H1 (cell line): Measurements from ENCODE around the gene GOLGB1. TPM values are rescaled to one million over a fixed set of nuclear protein-coding genes. Genes with fewer than 3 reads are reported as not detected.

Experiments used
- ASH2L ChIP-seq: fragments of 200-600, 300-600 bp; sonication (generic); IDR thresholded peaks from one replicate; pipeline ENCODE4 v1.7.1; 2017; ENCODE audit warnings: low read length
- CBX5 ChIP-seq: fragments of 300-800, 300-1000 bp; sonication (generic); IDR thresholded peaks from 2 replicates; pipeline ENCODE4 v1.7.1; 2016; ENCODE audit warnings: antibody characterized with exemption, low read length, low read depth
- CBX8 ChIP-seq: fragments of 300-800, 300-1000 bp; sonication (generic); IDR thresholded peaks from 2 replicates; pipeline ENCODE4 v1.7.1; 2016; ENCODE audit warnings: low read depth, low read length, borderline replicate concordance
- CHD1 ChIP-seq: IDR thresholded peaks from 2 replicates; pipeline ENCODE4 v1.6.1; 2012; ENCODE audit warnings: low read depth, low read length, improper control_type of control experiment
- CTBP2 ChIP-seq: IDR thresholded peaks from 2 replicates; pipeline ENCODE4 v1.7.0; 2011; ENCODE audit warnings: borderline replicate concordance, mild to moderate bottlenecking, moderate library complexity, mixed read lengths, low read length; ENCODE audit not compliant: insufficient read depth, insufficient read length
- EP300 ChIP-seq, 2 experiments: IDR thresholded peaks; 1 replicate in 1 of 2; 2 replicates in 1 of 2; pipeline ENCODE4 v1.6.1; 2011 to 2012; ENCODE audit warnings: low read depth in 2 of 2, low read length in 2 of 2, mild to moderate bottlenecking in 2 of 2, borderline replicate concordance in 1 of 2, inconsistent platforms in 1 of 2, moderate library complexity in 1 of 2
- FOSL1 ChIP-seq: IDR thresholded peaks from 2 replicates; pipeline ENCODE4 v1.6.1; 2011; ENCODE audit warnings: mild to moderate bottlenecking, low read depth, low read length, moderate library complexity; ENCODE audit not compliant: insufficient read depth
- GABPA ChIP-seq: IDR thresholded peaks from 2 replicates; pipeline ENCODE4 v1.6.1; 2011; ENCODE audit warnings: mild to moderate bottlenecking, low read length, moderate library complexity, borderline replicate concordance; ENCODE audit not compliant: insufficient read depth
- KDM1A ChIP-seq: fragments of 200-600, 300-600 bp; sonication (generic); IDR thresholded peaks from 2 replicates; pipeline ENCODE4 v1.7.1; 2016; ENCODE audit warnings: mild to moderate bottlenecking, low read length, borderline replicate concordance
- KDM5A ChIP-seq: fragments of 200-600 bp; IDR thresholded peaks from 2 replicates; pipeline ENCODE4 v1.7.1; 2012; ENCODE audit warnings: mild to moderate bottlenecking, low read length, inconsistent platforms, mixed read lengths
- PHF8 ChIP-seq: fragments of 200-600 bp; sonication (generic); conservative IDR thresholded peaks from 2 replicates; pipeline ENCODE4 v1.7.1; 2012; ENCODE audit warnings: low read depth, mild to moderate bottlenecking, inconsistent platforms, low read length, moderate library complexity
- POLR2A ChIP-seq, 2 experiments: IDR thresholded peaks; 1 replicate in 1 of 2; 2 replicates in 1 of 2; pipeline ENCODE4 v1.6.1; 2011; ENCODE audit warnings: low read depth in 2 of 2, low read length in 2 of 2, mild to moderate bottlenecking in 2 of 2; ENCODE audit errors: control extremely low read depth in 1 of 2
- RBBP5 ChIP-seq: IDR thresholded peaks from 2 replicates; pipeline ENCODE4 v1.7.1; 2012; ENCODE audit warnings: low read depth, mild to moderate bottlenecking, inconsistent platforms, low read length, moderate library complexity, borderline replicate concordance
- RNF2 ChIP-seq: fragments of 200-900, 300-1000 bp; sonication (generic); IDR thresholded peaks from 2 replicates; pipeline ENCODE4 v1.7.1; 2016; ENCODE audit warnings: borderline replicate concordance, low read depth, mild to moderate bottlenecking, antibody characterized with exemption, low read length; ENCODE audit not compliant: poor library complexity, severe bottlenecking; ENCODE audit errors: missing control alignments
- RXRA ChIP-seq: IDR thresholded peaks from 2 replicates; pipeline ENCODE4 v1.6.1; 2011; ENCODE audit warnings: low read depth, mild to moderate bottlenecking, low read length, moderate library complexity; ENCODE audit not compliant: insufficient read depth
- SIN3A ChIP-seq, 2 experiments: IDR thresholded peaks in 1 of 2; conservative IDR thresholded peaks in 1 of 2; 2 replicates each; pipeline ENCODE4 v1.6.1; 2011 to 2012; ENCODE audit warnings: low read length in 2 of 2, improper control_type of control experiment in 1 of 2, low read depth in 1 of 2, mild to moderate bottlenecking in 1 of 2
- SIX5 ChIP-seq: IDR thresholded peaks from 2 replicates; pipeline ENCODE4 v1.6.1; 2011; ENCODE audit warnings: mild to moderate bottlenecking, low read depth, low read length
- SP2 ChIP-seq: IDR thresholded peaks from 2 replicates; pipeline ENCODE4 v1.6.1; 2012; ENCODE audit warnings: mild to moderate bottlenecking, low read length, inconsistent platforms
- TAF1 ChIP-seq: IDR thresholded peaks from 2 replicates; pipeline ENCODE4 v1.6.1; 2011; ENCODE audit warnings: mild to moderate bottlenecking, low read depth, low read length
- TBP ChIP-seq: IDR thresholded peaks from 2 replicates; pipeline ENCODE4 v1.6.1; 2011; ENCODE audit warnings: low read depth, low read length, improper control_type of control experiment
- YY1 ChIP-seq: IDR thresholded peaks from 2 replicates; pipeline ENCODE4 v1.6.1; 2011; ENCODE audit warnings: low read depth, mild to moderate bottlenecking, low read length
- ZNF274 ChIP-seq: IDR thresholded peaks from 2 replicates; pipeline ENCODE4 v1.7.0; 2012; ENCODE audit warnings: low read length, borderline replicate concordance; ENCODE audit errors: extremely low read depth
- polyA plus RNA-seq, 7 experiments: library from polyadenylated mRNA; depleted of rRNA in 3 of 7; stranded (reverse) in 5 of 7; unstranded in 2 of 7; fragments of >200 nt in 5 of 7; fragments of 200-250 nt in 2 of 7; gene quantifications; 1 replicate in 5 of 7; 2 replicates in 1 of 7; 4 replicates in 1 of 7; pipeline versions ENCODE4 v1.2.1 to v1.2.3, GENCODE V29; 2011 to 2013; ENCODE audit warnings: missing spikeins in 2 of 7, mixed read lengths in 2 of 7
- total RNA-seq: library from RNA; stranded (reverse); fragmentation: NEBNext Ultra II Directional; extraction: Animal tissue kit (Norgen Biotek cat#: 25700); gene quantifications from 2 replicates; pipeline ENCODE4 v1.2.1, GENCODE V29; 2021
- TF ChIP-seq, protein P1 (sequence below): IDR thresholded peaks from 2 replicates; pipeline ENCODE4 v1.6.1; 2012; ENCODE audit warnings: inconsistent platforms

The GOLGB1 gene
- total and polyA plus RNA-seq, 2 of the 8 experiments (the other 6 are each of a cell fraction or from before 2014, with no cell fraction given) = 5.9 to 28.5 TPM

DNA sequence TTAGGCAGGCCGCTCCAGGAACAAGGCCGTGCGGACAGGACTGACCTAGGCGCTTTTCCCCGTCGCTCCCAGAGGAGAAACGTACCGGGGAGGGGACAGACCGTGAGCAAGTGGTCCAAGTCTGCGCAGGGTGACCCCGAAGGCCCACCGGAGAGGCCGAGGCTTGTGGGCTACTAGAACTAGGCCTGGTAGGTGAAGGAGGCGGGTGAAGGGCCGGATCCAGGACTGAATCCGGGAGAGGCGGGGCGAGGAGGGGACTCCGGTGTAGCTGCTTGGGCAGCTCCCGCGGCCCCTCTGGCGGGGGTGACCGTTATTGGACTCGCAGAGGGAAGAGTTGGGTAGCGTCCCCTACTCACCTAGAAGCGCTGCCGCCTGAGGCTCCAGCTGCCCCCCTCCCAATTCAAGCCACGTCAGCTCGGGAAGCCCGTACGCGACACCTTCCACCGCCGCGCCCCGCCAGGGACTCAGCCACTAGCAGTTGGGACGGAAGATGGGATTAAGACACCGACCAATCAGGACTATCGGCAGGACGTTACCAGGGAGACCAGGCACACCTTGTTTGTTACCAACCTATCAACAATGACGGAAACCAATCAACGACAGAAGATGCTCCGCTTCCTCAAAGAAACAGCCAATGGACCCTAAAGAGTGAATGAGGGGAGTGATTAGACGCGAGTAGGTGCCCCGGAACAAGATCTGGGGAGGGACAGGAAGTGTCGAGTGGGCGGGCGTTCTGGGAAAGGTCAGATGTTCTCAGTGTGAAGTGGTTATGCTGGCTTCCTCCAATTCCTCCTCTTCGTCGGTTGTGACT, at the start of gene GOLGB1 (continued):
- TF ChIP-seq, protein P1, sequence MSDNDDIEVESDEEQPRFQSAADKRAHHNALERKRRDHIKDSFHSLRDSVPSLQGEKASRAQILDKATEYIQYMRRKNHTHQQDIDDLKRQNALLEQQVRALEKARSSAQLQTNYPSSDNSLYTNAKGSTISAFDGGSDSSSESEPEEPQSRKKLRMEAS = no peak
- TF ChIP-seq SIX5 (0 out of 2 replicates have a peak, but pooled peaks have one; percentile 7), YY1 (no peak), SP2 (peak; percentile 52), ASH2L (peak; percentile 84), CHD1 (no peak), FOSL1 (no peak), PHF8 (peak; percentile 99), RBBP5 (peak; percentile 69; the same call in 1 of the 2 replicates), KDM1A (no peak), SIN3A (conservative IDR thresholded peaks at IDR 0.05 in 1 of 2, IDR thresholded peaks at IDR 0.05 in 1 of 2; ENCODE audit: low read depth in 1 of 2, low read length in 2 of 2) (peak; percentile 32 to 77; a peak in 2 of 4 replicates), RNF2 (no peak), CTBP2 (no peak), CBX5 (no peak), TAF1 (peak; percentile 95), CBX8 (no peak), TBP (peak; percentile 93), POLR2A (IDR thresholded peaks at IDR 0.05; ENCODE audit: control extremely low read depth in 1 of 2, low read depth in 2 of 2, low read length in 2 of 2) (peak; percentile 99 to 100), EP300 (IDR thresholded peaks at IDR 0.05; ENCODE audit: borderline replicate concordance in 1 of 2, low read depth in 2 of 2, low read length in 2 of 2) (no peak), GABPA (peak; percentile 96), ZNF274 (no peak), RXRA (no peak), KDM5A (no peak)
